HG03095 (cell line): Measurements from ENCODE around the gene CEP164.

Experiments
- ATAC-seq: cut with Tn5 transposase; IDR thresholded peaks from one replicate; pipeline ENCODE4 v1.9.1; 2021; ENCODE audit warnings: moderate library complexity; ENCODE audit not compliant: unreplicated experiment

CEP164 gene

GRCh38 chr11:117457835-117458234 is 130.2 kb downstream of the CEP164 start:
- ATAC-seq: no peak

DNA sequence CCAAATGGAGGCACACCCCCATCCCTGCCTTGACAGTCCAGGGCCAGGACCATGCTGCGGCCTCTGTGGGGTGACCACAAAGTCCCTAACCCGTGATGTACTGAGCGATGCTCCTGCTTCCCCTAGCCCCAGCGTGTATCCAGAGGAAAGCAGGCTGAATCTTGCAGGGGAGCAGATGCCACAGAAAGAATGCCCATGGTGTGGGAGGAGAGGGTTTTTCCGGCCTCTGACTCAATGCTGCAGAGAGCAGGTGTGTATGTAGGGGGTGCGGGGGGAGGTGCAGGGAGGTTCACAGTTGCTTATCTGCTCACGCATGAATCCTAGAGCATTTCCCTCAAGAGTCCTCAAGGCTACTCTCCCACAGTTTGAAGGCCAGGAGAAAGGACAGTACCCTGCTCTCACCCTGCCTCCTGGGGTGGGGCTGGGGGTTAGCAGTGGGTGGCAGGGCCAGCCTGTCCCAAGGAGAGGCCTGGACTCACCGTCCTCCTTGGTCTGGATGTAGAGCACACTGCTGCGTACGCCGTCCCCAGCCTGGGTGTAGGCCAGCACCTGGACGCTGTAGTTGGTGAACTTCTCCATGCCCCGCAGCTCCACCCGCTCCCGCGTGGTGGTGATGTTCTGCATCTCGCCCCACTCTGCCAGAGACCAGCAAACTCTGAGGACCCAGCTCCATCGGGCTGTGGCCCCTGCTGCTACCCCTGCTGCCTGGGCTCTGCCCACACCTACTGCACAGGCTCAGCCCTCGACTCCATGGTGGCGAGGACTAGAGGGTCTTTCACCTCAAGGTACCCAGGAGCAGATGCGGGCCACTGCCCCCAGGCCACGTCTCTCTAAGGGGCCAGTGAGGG is 130.8 kb downstream of the CEP164 start:
- ATAC-seq: no peak

DNA sequence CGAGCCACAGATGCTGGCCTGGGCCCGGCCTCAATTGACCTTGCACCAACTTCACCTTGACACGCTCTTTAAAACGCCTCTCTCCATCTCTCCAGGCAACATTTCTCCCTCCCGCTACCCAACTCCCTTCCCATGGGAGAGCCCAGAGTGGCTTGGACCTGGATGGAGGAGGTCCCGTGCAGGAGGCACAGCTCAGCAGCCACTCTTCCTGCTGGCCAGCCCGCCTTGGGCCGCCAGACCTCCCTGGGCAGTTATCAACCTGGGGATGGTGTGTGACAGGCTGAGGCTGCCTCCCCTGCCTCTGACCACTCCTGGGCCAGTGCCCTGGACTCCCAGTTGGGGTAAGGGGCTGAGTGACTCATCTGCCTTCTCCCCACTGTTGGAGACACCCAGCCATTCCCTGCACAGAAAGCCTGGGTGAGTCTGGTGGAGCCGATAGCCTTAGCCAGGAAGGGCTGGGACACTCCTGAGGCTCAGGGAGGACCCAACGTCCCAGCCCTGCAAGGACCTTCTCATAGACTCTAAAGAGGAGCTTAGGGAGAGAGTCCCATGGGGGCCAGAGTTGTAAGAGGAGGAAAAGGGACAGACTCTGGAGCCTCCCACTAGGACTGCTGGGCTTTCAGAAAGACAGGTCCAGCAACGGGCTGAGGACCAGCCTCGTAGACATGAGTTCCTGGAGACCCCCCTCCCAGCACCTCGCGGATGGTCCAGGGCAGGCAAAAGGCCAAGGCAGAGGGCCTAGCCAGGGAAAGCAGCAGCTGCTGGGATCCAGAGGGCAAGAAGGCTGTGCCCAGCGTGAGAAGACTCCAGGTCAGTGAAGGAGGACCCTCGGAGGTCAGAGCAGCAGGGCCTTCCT is 131.7 kb downstream of the CEP164 start:
- ATAC-seq: no peak

- no peak for ATAC-seq
Observed at GRCh38 chr11:117459979-117460300, 132.3 kb downstream of the CEP164 start.

GRCh38 chr11:117461396-117462182 is 133.9 kb downstream of the CEP164 start:
- ATAC-seq: no peak

DNA sequence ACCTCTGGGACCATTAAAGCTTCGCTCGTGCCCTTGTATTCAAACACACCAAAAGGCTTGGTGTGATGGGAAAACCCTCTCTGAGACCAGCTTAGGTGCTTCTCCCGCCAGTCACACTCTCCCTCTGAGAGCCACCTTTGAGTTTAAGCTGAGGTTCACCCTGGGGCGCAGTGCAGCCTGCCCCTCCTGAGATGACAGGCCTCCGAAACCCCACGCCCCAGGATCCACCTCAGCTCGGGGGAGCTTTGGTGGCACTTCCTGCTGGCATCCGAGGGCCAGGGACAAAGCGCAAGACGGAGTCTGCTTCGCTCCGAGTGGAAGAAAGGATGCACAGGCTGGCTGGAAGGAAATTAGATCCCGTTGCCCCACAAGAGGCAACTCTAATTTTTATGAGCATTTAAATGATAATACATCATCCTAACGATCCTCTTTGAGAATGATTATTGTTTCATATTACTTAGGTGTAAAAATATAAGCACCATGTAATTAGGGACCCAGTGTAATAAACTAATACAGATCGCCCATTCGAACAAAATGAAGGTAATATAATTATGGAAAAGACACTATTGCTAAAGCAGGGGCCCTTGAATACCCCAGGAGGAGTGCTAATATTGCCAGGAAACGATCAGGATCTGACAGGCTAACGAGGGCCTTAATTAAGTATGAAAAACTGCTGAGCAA is 134.7 kb downstream of the CEP164 start:
- no peak for ATAC-seq

DNA sequence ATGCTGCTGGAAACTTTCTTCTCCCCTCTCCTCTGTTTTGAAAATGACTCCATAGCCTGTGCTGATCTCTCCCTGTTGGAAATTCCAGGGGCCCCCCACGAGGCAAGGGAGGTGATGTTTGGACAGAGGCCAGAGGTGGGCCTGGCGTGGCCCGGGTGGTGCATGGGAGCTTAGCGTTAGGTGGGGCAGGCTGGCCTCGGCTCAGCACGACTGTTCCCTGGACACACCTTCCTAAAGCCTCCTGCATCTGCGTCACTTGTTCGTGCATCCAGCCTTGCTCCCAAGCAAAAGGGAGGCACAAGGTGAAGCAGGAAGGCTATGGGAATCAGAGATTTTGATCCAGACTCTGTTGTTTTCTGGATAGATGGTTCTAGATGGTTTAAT is 135.2 kb downstream of the CEP164 start:
- ATAC-seq: no peak
